ENCODE data around the gene BST1.

BST1 gene

DNA sequence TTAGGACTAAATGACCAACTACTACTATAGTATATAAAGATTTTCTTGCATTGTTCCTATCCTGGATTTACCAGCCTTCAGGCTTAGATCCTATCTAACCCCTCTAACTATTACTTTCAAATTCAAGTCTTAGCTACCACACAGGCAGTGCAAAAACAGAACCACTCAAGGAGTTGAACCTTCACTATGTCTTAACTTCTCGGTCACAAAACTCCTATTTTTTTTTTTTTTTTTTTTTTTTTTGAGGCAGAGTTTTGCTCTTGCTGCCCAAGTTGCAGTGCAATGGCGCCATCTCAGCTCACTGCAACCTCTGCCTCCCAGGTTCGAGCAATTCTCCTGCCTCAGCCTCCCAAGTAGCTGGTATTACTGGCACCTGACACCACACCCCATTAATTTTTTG is 27.5 kb upstream of the BST1 start:
- TF ChIP-seq, protein P1, sequence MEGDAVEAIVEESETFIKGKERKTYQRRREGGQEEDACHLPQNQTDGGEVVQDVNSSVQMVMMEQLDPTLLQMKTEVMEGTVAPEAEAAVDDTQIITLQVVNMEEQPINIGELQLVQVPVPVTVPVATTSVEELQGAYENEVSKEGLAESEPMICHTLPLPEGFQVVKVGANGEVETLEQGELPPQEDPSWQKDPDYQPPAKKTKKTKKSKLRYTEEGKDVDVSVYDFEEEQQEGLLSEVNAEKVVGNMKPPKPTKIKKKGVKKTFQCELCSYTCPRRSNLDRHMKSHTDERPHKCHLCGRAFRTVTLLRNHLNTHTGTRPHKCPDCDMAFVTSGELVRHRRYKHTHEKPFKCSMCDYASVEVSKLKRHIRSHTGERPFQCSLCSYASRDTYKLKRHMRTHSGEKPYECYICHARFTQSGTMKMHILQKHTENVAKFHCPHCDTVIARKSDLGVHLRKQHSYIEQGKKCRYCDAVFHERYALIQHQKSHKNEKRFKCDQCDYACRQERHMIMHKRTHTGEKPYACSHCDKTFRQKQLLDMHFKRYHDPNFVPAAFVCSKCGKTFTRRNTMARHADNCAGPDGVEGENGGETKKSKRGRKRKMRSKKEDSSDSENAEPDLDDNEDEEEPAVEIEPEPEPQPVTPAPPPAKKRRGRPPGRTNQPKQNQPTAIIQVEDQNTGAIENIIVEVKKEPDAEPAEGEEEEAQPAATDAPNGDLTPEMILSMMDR (conservative IDR thresholded peaks at IDR 0.05; ENCODE audit: control insufficient read depth, insufficient read depth, low read depth, low read length), result no peak
- DNase-seq (ENCODE audit: low read depth), result no peak
- no peak overlapping the region for H3K4me3 ChIP-seq (ENCODE audit: control insufficient read depth, low read depth, low read length)

DNA sequence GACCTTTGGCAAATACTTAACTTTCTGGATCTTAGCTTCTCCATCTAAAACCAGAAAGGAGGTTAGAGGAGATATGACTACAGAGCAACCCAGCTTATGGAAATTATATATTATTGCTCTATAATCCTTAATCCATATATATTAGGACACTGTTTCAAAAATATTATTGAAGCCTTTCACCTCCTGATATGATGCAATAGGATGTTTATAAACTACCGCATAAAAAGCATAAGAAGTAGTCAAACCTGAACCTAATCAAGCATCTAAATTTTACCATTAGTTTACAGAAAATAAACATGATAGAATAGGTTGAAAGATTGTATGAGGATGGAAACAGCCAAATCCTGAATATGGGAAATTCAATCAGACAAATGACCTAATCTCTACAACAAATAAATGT is 26.8 kb upstream of the BST1 start:
- no peak for DNase-seq (ENCODE audit: low read depth)
- TF ChIP-seq, protein P1 (conservative IDR thresholded peaks at IDR 0.05; ENCODE audit: control insufficient read depth, insufficient read depth, low read depth, low read length), result no peak
- H3K4me3 ChIP-seq (ENCODE audit: control insufficient read depth, low read depth, low read length), result no peak overlapping the region

DNA sequence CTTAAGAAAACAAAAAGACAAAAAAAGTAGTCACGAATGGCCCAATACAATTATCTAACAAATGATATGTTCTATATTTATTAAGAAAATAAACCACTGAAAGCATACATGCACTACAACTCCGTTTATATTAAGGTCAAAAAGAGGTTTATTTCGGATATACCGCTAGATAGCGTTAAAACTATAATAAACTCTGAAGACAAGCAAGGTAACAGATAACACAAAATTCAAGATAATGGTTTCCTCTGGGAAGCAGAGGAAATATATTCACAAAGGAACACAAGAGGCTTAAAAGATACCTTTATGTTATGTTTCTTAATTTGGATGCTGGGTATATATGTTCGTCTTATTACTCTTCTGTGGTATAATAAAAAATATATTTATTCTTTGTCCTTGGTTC is 26.0 kb upstream of the BST1 start:
- no peak for DNase-seq (ENCODE audit: low read depth)
- no peak overlapping the region for H3K4me3 ChIP-seq (ENCODE audit: control insufficient read depth, low read depth, low read length)
- TF ChIP-seq, protein P1 (conservative IDR thresholded peaks at IDR 0.05; ENCODE audit: control insufficient read depth, insufficient read depth, low read depth, low read length), result no peak

DNA sequence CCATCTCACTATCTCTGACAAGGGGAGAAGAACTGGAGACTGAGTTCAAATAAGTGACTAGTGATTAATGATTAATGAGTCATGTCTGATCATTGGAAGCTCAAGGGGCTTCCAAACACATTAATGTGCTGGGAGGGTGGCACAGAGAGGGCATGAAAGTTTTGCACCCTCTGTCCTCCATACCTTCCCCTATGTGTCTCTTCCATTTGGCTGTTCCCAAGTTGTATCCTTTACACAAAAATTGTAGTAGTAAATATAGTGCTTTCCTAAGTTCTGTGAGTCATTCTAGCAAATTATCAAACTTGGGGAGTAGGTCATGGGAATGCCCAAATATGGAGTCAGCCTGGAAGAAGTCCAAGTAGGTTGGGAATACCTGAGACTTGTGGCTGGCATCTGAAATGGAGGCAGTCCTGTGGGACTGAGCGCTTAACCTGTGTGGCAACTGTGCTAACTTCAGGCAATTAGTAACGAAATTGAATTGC is 25.3 kb upstream of the BST1 start:
- peak; percentile 64 for DNase-seq (ENCODE audit: low read depth)
- no peak overlapping the region for H3K4me3 ChIP-seq (ENCODE audit: control insufficient read depth, low read depth, low read length)
- TF ChIP-seq, protein P1 (conservative IDR thresholded peaks at IDR 0.05; ENCODE audit: control insufficient read depth, insufficient read depth, low read depth, low read length), result no peak

DNA sequence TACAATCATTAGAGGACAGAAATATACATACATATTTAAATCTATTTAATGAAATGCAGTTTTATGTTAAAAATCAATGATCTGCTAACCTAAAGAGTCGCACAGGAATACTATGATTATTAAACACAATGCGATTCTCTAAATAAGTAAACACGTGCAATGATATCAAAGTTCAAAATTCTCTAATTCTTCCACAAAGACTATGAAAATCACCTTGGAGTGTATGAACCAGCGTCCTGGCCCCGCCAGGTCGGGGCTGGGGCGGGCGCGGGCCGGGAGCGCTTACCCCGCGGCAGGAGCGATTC is 21.8 kb upstream of the BST1 start:
- TF ChIP-seq, protein P1 (conservative IDR thresholded peaks at IDR 0.05; ENCODE audit: control insufficient read depth, insufficient read depth, low read depth, low read length), result no peak
- H3K4me3 ChIP-seq (ENCODE audit: control insufficient read depth, low read depth, low read length), result peak overlapping the region; percentile 92
- no peak for DNase-seq (ENCODE audit: low read depth)

DNA sequence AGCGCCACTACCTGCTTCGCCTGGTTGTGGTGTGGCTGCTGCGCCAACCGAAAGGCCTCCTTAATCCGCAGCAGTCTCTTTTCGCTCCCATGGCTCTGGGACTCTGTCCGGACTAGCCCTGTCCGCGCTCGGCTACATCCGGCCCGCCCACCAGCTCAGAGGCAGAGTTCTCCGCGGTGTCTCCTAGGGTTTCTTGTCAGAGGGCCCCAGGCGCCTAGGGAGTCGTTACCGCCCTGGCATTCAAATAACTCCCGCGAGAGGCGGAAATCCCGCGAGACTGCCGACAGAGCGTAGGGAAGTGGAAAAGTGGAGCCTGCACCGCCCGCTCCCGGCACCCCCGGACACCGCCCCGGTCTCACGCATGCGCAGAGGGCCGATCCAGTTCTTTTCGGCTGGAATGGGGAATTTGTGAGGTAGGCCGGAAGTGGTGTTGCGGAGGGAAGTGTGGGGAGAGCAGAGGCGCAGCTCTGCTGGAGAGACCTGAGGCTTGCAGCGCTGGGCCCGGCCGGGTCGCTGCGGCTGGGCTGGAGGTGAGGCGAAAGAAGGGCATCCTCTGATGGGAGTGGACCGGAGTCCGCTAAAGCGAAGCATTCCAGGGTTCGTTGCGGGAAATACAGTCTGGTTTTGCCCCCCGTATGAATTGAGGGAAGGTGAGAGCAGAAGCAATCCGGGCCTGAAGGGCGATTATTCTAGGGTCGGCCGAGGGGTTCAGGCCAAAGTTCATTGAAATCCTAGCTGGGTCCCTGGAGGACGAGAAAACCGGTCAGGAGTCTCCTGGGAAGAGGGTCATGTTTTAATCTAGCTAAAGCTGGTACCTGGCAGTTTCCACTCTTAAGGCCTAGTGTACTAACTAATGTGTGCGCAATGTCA is 21.3 kb upstream of the BST1 start, which contains the start of gene FAM200B:
Gene FAM200B (plus strand): TSS at position 456 of the 870 bp plus-strand sequence. CDS start 5,151 bp downstream, outside the sequence.
- TF ChIP-seq, protein P1 (conservative IDR thresholded peaks at IDR 0.05; ENCODE audit: control insufficient read depth, insufficient read depth, low read depth, low read length), result no peak
- H3K4me3 ChIP-seq (ENCODE audit: control insufficient read depth, low read depth, low read length), result peak within 1 kb of the TSS; percentile 92
- DNase-seq (ENCODE audit: low read depth), result peak; percentile 98

Data from fibroblast of mammary gland (primary cell).